WI38 (cell line): Measurements from ENCODE around the gene NHP2.

Experiments used
- H3K4me3 ChIP-seq: 2 replicates; pipeline ENCODE4 v1.5.1; 2011; ENCODE audit warnings: low read depth, mild to moderate bottlenecking, control low read depth, low read length
- TF ChIP-seq, protein P1 (sequence below): IDR thresholded peaks from 2 replicates; pipeline ENCODE4 v1.5.1; 2012; ENCODE audit warnings: low read depth, mild to moderate bottlenecking, control low read depth, low read length

Gene NHP2

DNA sequence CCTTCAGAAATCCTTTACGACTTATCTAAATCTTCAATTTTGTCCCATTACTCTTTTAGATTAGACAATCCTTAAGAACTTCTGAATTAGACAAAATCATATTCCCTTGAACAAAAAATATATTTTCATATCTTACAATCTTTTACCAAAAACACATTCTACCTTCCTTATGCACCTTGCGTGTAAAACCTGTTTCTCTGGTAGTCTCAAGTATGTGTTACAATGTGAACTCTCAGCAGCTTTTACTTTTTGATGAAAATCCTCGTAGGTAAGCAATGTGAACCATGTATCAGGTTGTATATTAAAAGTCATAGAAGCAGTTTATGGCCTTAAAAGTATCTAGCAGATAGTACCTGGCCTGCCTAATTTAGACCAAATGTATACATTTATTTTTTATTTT, 20.8 kb upstream of the NHP2 start:
- TF ChIP-seq, protein P1, sequence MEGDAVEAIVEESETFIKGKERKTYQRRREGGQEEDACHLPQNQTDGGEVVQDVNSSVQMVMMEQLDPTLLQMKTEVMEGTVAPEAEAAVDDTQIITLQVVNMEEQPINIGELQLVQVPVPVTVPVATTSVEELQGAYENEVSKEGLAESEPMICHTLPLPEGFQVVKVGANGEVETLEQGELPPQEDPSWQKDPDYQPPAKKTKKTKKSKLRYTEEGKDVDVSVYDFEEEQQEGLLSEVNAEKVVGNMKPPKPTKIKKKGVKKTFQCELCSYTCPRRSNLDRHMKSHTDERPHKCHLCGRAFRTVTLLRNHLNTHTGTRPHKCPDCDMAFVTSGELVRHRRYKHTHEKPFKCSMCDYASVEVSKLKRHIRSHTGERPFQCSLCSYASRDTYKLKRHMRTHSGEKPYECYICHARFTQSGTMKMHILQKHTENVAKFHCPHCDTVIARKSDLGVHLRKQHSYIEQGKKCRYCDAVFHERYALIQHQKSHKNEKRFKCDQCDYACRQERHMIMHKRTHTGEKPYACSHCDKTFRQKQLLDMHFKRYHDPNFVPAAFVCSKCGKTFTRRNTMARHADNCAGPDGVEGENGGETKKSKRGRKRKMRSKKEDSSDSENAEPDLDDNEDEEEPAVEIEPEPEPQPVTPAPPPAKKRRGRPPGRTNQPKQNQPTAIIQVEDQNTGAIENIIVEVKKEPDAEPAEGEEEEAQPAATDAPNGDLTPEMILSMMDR = no peak

DNA sequence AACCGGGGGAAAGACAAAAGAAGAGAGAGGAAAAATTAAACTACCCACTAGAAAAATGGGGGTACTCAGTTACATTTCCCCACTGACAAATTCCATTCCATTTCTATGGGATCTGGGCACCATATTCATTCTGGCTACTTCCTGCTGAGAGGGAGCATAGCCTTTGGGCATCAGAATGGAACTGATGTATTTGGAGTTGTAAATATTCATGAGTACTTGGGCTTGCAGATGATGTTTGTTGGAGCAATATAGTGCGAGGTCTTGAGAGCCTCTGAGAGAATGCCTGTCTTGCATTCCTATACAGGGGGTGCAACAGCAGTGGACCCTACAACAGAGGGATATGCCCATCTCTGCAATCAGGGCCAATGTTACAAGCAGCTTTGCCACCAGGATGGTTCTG, 16.8 kb upstream of the NHP2 start:
- no peak overlapping the region for H3K4me3 ChIP-seq
- TF ChIP-seq, protein P1 = no peak

More for the DNA sequence above, 20.8 kb upstream of the NHP2 start:
- H3K4me3 ChIP-seq = no peak overlapping the region

DNA sequence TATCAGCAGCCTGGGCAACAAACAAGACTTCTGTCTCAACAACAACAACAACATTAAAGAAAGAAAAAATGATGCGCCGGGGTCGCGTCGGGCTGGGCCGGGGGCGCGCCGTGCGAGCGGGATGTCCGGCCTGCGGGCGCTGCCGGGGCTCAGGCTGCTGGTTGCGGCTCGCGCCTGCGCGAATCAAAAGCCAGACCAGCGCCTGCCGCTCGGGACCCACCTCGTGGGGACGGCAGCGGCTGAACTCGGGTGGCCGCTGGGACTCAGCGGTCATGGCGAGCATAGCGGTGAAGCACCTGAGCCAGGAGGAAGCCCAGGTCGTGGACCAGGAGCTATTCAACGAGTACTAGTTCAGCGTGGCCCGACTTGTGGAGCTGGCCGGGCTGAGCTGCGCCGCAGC, 11.9 kb upstream of the NHP2 start:
- TF ChIP-seq, protein P1 = no peak
- H3K4me3 ChIP-seq = no peak overlapping the region

DNA sequence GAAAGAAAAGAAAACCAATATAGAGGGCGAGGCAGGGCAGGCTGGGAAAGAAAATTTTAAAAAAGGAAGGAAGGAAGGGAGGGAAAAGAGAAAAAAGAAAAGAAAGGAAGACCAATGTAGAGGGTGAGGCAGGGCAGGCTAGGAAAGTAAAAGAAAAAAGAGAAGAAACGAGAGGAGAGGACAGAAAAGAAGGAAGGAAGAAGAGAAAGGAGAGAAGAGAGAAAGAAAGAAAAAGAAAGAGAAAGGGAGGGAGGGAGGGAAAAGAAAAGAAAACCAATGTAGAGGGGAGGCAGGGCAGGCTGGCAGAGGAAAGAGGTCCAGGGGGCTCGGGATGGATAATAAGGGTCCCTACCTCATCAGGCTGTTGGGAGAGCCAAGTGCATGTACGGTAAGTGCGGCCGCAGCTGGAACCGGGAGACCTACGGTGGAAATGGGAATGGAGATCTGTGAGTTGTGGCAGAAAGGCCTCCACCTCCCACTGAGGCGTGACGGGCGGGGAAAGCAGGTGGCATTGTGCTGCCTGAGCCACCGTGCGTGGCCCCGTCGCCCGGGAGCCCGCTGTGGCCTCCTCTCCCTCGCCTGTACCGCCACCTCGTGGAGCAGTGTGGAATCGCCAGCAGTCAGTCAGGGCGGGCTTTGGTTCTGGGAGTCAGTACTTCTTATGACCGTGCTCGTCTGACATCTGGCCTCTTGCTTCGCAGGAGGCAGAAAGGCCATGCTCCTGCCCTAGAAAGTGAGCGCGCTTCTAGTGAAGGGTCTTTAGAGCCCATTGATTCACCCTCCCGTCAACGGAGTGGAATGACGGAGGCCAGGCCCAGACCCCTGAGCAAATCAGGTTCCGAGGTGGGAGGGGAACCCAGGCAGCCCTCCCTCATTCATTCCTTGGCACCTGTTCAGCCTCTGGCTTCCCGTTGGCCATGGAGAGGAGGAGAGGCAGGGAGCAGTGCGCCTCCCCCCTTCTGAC, 10.4 kb upstream of the NHP2 start:
- TF ChIP-seq, protein P1 = peak; percentile 99
- 0 out of 2 replicates have a peak overlapping the region, but pooled peaks have one; percentile 27 for H3K4me3 ChIP-seq

DNA sequence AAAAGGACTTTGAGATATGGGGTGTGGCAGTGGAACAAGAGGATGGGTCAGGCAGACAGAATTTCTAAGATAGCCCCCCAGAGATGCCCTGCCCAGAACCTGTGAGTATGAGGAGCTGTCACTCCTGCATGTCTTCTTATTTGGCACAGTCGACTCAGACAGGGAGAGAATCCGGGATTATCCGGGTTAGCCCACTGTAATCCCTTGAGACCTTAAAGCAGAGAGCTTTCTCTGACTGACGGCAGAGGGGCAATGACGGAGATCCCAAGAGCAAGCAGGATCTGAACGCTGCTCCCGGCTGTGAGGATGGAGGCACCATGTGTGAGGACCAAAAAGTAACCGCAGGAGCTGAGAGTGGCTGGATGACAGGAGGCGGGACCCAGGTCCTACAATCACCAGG, 8.8 kb upstream of the NHP2 start:
- H3K4me3 ChIP-seq = no peak overlapping the region
- TF ChIP-seq, protein P1 = no peak

DNA sequence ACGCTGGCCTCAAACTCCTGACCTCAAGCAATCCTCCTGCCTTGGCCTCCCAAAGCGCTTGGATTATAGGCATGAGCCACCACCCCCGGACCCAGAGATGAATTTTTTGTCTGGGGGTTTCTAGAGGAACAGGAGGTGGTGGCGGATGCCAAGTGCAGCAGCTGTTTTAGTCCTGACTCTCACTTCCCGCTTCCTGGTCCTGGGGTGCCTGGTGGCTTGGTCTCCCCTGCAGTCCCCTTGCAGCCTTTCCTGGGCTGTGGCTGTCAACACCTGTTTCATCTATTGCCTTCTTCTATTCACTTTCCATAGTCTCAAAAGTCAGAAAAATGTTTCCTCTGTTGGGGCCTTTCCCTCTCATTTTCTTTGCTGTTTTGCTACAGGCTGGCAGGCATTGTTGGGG, 6.5 kb upstream of the NHP2 start:
- TF ChIP-seq, protein P1 = no peak
- no peak overlapping the region for H3K4me3 ChIP-seq

DNA sequence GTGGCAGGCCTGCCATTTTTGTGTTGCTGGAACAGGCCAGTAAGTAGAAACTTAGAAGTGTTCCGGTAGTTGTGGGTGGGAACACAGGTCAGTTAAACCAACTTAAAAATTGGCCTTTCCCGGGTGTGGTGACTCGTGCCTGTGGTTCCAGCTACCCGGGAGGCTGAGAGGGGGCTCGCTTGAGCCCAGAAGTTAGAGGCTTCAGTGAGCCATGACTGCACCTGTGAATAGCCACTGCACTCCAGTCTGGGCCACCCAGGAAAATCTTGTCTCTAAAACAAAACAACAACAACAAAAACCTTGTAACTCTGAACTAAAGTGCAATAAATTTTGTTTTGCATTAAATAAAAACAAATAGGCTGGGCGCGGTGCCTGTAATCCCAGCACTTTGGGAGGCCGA, 1.4 kb upstream of the NHP2 start:
- TF ChIP-seq, protein P1 = no peak
- no peak overlapping the region for H3K4me3 ChIP-seq
